Right lobe of liver (tissue), 6 donors: Measurements from ENCODE around the gene KCNK7. TPM values are rescaled to one million over a fixed set of nuclear protein-coding genes. Genes with fewer than 3 reads are reported as not detected.

ENCODE experiments used
- ATAC-seq, 4 donors: fragments of 200-7000 bp; cut with Tn5 transposase; one replicate each; pipeline ENCODE4 v1.9.1; 2020; ENCODE audit warnings: mild to moderate bottlenecking in 4 of 4, moderate library complexity in 4 of 4
- DNase-seq, 3 donors: peaks; one replicate each; pipeline ENCODE4 v3.0.0-alpha.2; 2020
- H3K27ac ChIP-seq, 3 donors: fragments of 200-600 bp; one replicate each; pipeline ENCODE4 v1.8.0; 2022
- H3K27me3 ChIP-seq, 2 donors: fragments of 200-600 bp; one replicate each; pipeline ENCODE4 v1.8.0; 2022
- H3K36me3 ChIP-seq, 4 donors: fragments of 200-600 bp; sonication (generic) in 1 of 4; one replicate each; pipeline versions ENCODE4 v1.5.1 to v1.8.0; 2017 to 2022; ENCODE audit warnings: control low read depth in 1 of 4
- H3K4me1 ChIP-seq, 4 donors: fragments of 200-600 bp; sonication (generic) in 1 of 4; one replicate each; pipeline versions ENCODE4 v1.5.1 to v1.8.0; 2017 to 2022; ENCODE audit warnings: control low read depth in 1 of 4
- H3K4me3 ChIP-seq, 3 donors: fragments of 200-600 bp; one replicate each; pipeline ENCODE4 v1.8.0; 2022
- H3K9me3 ChIP-seq, 4 donors: fragments of 200-600 bp; sonication (generic) in 1 of 4; one replicate each; pipeline versions ENCODE4 v1.5.1 to v1.8.0; 2017 to 2022; ENCODE audit warnings: control low read depth in 1 of 4
- CTCF ChIP-seq, 4 donors: fragments of 200-600 bp in 3 of 4; fragments of 450-650 bp in 1 of 4; IDR thresholded peaks; one replicate each; pipeline versions ENCODE4 v1.5.1 to v1.8.0; 2016 to 2022; ENCODE audit warnings: antibody characterized with exemption in 4 of 4, mild to moderate bottlenecking in 2 of 4
- POLR2A ChIP-seq: fragments of 450-650 bp; IDR thresholded peaks from one replicate; pipeline ENCODE4 v1.6.1; 2017; ENCODE audit warnings: antibody characterized with exemption, mild to moderate bottlenecking
- whole genome bisulfite sequencing: methylation state at CpG from one replicate; pipeline ENCODE4 v1.1.6; 2018; ENCODE audit warnings: low coverage, low lambda C conversion rate; ENCODE audit not compliant: insufficient coverage; ENCODE audit errors: missing lambda C conversion rate; 5-methylcytosine and 5-hydroxymethylcytosine counted together
- intact Hi-C, 2 donors: fragments of 100-400 bp; cut with DNase I; formaldehyde crosslinking; loops; one replicate each; pipeline versions ENCODE4 v1.11.2 to v1.14.1; 2022
- total RNA-seq, 6 experiments: library from RNA; depleted of rRNA in 2 of 6; stranded (reverse); fragments of >200 nt in 2 of 6; fragmentation: NEBNext Ultra II Directional in 3 of 6; extraction: Animal tissue kit (Norgen Biotek cat#: 25700) in 3 of 6; gene quantifications; one replicate each; pipeline versions ENCODE4 v1.1.0 to v1.2.4, GENCODE V29; 2016 to 2023
- donor health status: DM: no; HTN: yes; CAD: no.
- donor health status: DM: no; HTN: no; CAD: no.
- donor health status: DM: no; HTN: no; CAD: no.
- donor health status: DM: no; HTN: yes; CAD: no.
- donor health status: DM: no; HTN: yes; CAD: no.

KCNK7 gene
- total RNA-seq, 6 experiments from 2014 or later: 0.31 TPM; not detected in 5

- no peak overlapping the region for H3K27ac ChIP-seq
- no peaks in the 10 kb centered on the region for H3K36me3 ChIP-seq
- 100% methylated on average over 3 of the region's 3 CpGs for WGBS
- ATAC-seq: no peak
- H3K9me3 ChIP-seq: no peaks in the 10 kb centered on the region
- H3K4me3 ChIP-seq: no peak overlapping the region
- TF ChIP-seq CTCF (IDR thresholded peaks at IDR 0.05) (no peak), POLR2A (no peak)
- peaks cover 0 to 32% (median 9%) of the 10 kb centered on the region in 4 donors for H3K4me1 ChIP-seq
- no peaks in the 10 kb centered on the region for H3K27me3 ChIP-seq
- intact Hi-C loops: no loop called here
- DNase-seq: no peak
Observed at GRCh38 chr11:65549096-65549495, 46.5 kb downstream of the KCNK7 start.

GRCh38 chr11:65548395-65548794 lies 47.2 kb downstream of the KCNK7 start:
- 95% methylated on average over 3 of the region's 3 CpGs for WGBS
- Histone ChIP-seq H3K4me1 (peaks cover 0 to 32% (median 9%) of the 10 kb centered on the region in 4 donors), H3K9me3 (no peaks in the 10 kb centered on the region), H3K4me3 (no peak overlapping the region), H3K27me3 (no peaks in the 10 kb centered on the region), H3K27ac (no peak overlapping the region), H3K36me3 (no peaks in the 10 kb centered on the region)
- no peak for TF ChIP-seq CTCF (IDR thresholded peaks at IDR 0.05)
- no peak for TF ChIP-seq POLR2A
- intact Hi-C loops: no loop called here
- ATAC-seq (no peak), DNase-seq (no peak)

GRCh38 chr11:65547446-65548125 lies 48.0 kb downstream of the KCNK7 start:
- Histone ChIP-seq H3K36me3 (no peaks in the 10 kb centered on the region), H3K4me1 (peaks cover 0 to 29% (median 9%) of the 10 kb centered on the region in 4 donors), H3K4me3 (no peak overlapping the region), H3K27ac (no peak overlapping the region), H3K27me3 (no peaks in the 10 kb centered on the region), H3K9me3 (no peaks in the 10 kb centered on the region)
- WGBS: 60% methylated on average over 5 of the region's 52 CpGs
- DNase-seq (no peak), ATAC-seq (no peak)
- TF ChIP-seq POLR2A (no peak), CTCF (IDR thresholded peaks at IDR 0.05) (no peak)
- intact Hi-C loops: no loop called here

GRCh38 chr11:65546217-65546958 lies 49.2 kb downstream of the KCNK7 start:
- peak; percentile 87 to 92 (median 90) for ATAC-seq
- intact Hi-C loops: no loop called here
- no peaks in the 10 kb centered on the region for H3K36me3 ChIP-seq
- H3K9me3 ChIP-seq: no peaks in the 10 kb centered on the region
- DNase-seq: peak; percentile 98 to 99 (median 98)
- WGBS: 2% methylated on average over 17 of the region's 64 CpGs
- no peaks in the 10 kb centered on the region for H3K27me3 ChIP-seq
- peaks cover 0 to 20% (median 6%) of the 10 kb centered on the region in 4 donors for H3K4me1 ChIP-seq
- peak overlapping the region; percentile 21 to 81 (median 51) for H3K27ac ChIP-seq
- TF ChIP-seq POLR2A (peak; percentile 54), CTCF (IDR thresholded peaks at IDR 0.05) (no peak)
- H3K4me3 ChIP-seq: peak overlapping the region; percentile 57 to 76 (median 69)
